ENCODE results near the gene NLRP8. TPM values are rescaled to one million over a fixed set of nuclear protein-coding genes. Genes with fewer than 3 reads are reported as not detected.
"Not testable (repeated sequence)": the region's sequence is repeated elsewhere in the genome, so short reads cannot be mapped to it uniquely, and the experiment has no call there.

NLRP8 gene
- total RNA-seq, 1 donor from 2014 or later, result not detected

DNA sequence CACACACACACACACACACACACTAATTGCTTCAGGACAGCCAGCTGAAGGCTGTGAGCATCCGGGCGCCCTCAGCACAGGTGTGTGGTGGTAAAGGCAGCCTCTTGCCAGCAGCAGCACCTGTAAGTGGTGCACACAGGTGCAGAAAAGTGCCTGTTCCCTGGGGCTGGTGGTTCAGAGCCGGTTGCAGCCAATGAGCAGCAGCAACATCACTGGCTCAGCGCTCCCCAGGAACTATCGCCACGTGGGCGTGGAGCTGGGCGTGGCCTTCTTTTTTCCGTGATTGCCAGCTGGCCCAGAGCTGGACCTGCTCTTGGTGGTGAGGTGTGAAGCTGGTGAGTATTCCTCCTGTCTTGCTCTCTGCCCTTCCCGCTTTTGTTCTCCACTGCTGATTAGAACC, 38.9 kb downstream of the NLRP8 start, which contains the start of gene NLRP5:
NLRP5 (plus strand) TSS at position 289 of the 400 bp plus-strand sequence.
- Mint-ChIP-seq H3K36me3 (ENCODE audit: unreplicated experiment) (no peaks in the 10 kb centered on the region), H3K9me3 (ENCODE audit: unreplicated experiment) (peaks cover 41% of the 10 kb centered on the region), H3K4me3 (ENCODE audit: unreplicated experiment) (no peak within 1 kb of the TSS), H3K27me3 (ENCODE audit: unreplicated experiment) (no peaks in the 10 kb centered on the region), H3K4me1 (ENCODE audit: unreplicated experiment) (no peaks in the 10 kb centered on the region), H3K27ac (ENCODE audit: unreplicated experiment) (no peak within 1 kb of the TSS)
- no peak for DNase-seq (ENCODE audit: extremely low spot score, unreplicated experiment)
- TF ChIP-seq, protein P1, sequence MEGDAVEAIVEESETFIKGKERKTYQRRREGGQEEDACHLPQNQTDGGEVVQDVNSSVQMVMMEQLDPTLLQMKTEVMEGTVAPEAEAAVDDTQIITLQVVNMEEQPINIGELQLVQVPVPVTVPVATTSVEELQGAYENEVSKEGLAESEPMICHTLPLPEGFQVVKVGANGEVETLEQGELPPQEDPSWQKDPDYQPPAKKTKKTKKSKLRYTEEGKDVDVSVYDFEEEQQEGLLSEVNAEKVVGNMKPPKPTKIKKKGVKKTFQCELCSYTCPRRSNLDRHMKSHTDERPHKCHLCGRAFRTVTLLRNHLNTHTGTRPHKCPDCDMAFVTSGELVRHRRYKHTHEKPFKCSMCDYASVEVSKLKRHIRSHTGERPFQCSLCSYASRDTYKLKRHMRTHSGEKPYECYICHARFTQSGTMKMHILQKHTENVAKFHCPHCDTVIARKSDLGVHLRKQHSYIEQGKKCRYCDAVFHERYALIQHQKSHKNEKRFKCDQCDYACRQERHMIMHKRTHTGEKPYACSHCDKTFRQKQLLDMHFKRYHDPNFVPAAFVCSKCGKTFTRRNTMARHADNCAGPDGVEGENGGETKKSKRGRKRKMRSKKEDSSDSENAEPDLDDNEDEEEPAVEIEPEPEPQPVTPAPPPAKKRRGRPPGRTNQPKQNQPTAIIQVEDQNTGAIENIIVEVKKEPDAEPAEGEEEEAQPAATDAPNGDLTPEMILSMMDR (IDR thresholded peaks at IDR 0.05), result no peak

DNA sequence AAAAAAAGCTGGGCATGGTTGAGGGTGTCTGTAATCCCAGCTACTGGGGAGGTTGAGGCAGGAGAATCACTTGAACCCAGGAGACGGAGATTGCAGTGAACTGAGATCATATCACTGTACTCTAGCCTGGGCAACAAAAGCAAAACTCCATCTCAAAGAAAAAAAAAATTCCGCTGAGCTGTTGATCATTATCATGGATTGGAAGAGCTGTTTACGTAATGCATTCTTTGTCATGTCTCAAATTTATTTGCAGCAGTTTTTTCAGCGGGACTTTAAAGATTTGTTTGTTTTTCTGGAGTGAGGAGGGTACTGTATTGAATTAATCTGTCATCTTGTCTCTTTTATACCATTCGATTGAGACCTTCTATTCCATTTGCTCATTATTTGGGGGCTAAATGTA, 43.2 kb downstream of the NLRP8 start:
- DNase-seq (ENCODE audit: extremely low spot score, unreplicated experiment), result no peak
- TF ChIP-seq, protein P1 (IDR thresholded peaks at IDR 0.05), result no peak
- H3K36me3 Mint-ChIP-seq (ENCODE audit: unreplicated experiment), result no peaks in the 10 kb centered on the region
- H3K27me3 Mint-ChIP-seq (ENCODE audit: unreplicated experiment), result no peaks in the 10 kb centered on the region
- H3K4me1 Mint-ChIP-seq (ENCODE audit: unreplicated experiment), result no peaks in the 10 kb centered on the region
- H3K9me3 Mint-ChIP-seq (ENCODE audit: unreplicated experiment), result peaks cover 51% of the 10 kb centered on the region
- H3K27ac Mint-ChIP-seq (ENCODE audit: unreplicated experiment), result no peak overlapping the region
- H3K4me3 Mint-ChIP-seq (ENCODE audit: unreplicated experiment), result no peak overlapping the region

DNA sequence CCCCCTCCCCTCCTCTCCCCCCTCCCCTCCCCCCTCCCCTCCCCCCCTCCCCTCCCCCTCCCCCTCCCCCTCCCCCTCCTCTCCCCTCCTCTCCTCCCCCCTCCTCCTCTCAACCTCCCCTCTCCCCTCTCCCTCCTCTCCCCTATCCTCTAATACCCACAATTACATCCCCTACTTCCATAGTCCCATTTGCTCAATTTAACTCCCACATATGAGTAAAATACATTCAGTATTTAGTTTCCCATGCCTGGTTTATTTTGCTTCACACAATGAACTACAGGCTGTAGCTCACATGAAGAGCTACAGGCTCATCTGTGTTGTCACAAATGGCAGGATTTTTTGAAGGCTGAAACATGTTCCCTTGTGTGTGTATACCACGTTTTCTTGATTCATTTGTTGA, 45.9 kb downstream of the NLRP8 start:
- no peak for DNase-seq (ENCODE audit: extremely low spot score, unreplicated experiment)
- H3K27me3 Mint-ChIP-seq (ENCODE audit: unreplicated experiment), result no peaks in the 10 kb centered on the region
- H3K9me3 Mint-ChIP-seq (ENCODE audit: unreplicated experiment), result peaks cover 38% of the 10 kb centered on the region
- no peaks in the 10 kb centered on the region for H3K4me1 Mint-ChIP-seq (ENCODE audit: unreplicated experiment)
- TF ChIP-seq, protein P1 (IDR thresholded peaks at IDR 0.05), result no peak
- H3K4me3 Mint-ChIP-seq (ENCODE audit: unreplicated experiment), result no peak overlapping the region
- no peaks in the 10 kb centered on the region for H3K36me3 Mint-ChIP-seq (ENCODE audit: unreplicated experiment)
- H3K27ac Mint-ChIP-seq (ENCODE audit: unreplicated experiment), result no peak overlapping the region

DNA sequence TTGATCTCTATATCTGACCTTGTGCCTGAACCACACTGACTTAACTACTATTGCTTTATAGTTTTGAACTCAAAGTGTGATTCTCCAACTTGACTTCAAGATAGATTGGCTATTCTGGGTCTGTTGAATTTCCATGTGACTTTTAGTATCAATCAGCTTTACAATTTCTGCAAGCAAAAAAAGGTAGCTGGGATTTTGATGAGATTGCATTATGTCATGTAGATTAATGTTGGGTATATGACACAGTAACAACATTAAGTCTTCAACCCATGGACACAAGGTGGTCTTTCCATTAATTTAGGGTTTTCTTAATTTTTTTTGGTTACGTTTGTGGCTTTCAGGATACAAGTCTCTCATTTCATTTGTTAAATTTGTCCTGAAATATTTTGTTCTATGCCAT, 67.1 kb downstream of the NLRP8 start:
- Mint-ChIP-seq H3K9me3 (ENCODE audit: unreplicated experiment) (peaks cover 44% of the 10 kb centered on the region), H3K27me3 (ENCODE audit: unreplicated experiment) (no peaks in the 10 kb centered on the region), H3K4me3 (ENCODE audit: unreplicated experiment) (no peak overlapping the region), H3K4me1 (ENCODE audit: unreplicated experiment) (no peaks in the 10 kb centered on the region), H3K36me3 (ENCODE audit: unreplicated experiment) (no peaks in the 10 kb centered on the region), H3K27ac (ENCODE audit: unreplicated experiment) (no peak overlapping the region)
- TF ChIP-seq, protein P1 (IDR thresholded peaks at IDR 0.05), result no peak
- no peak for DNase-seq (ENCODE audit: extremely low spot score, unreplicated experiment)

DNA sequence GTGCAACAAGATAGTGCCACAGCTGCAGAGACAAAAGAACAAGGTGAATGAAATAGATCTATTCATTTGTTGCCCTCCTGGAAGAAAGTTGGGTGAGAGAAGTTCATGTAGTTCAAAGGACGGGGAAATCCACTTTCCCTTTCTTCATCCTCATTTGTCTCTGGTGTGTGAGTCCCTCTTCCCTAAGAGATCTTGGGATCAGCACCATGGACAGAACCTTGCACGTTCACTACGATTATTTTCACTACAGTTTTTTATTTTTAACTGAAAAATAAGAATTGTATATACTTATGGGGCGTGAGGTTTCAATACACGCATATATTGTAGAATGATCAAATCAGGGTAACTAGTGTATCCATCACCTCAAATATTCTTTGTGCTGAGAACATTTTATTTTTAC, 68.1 kb downstream of the NLRP8 start:
- Mint-ChIP-seq H3K4me1 (ENCODE audit: unreplicated experiment) (no peaks in the 10 kb centered on the region), H3K27ac (ENCODE audit: unreplicated experiment) (no peak overlapping the region), H3K27me3 (ENCODE audit: unreplicated experiment) (no peaks in the 10 kb centered on the region), H3K36me3 (ENCODE audit: unreplicated experiment) (no peaks in the 10 kb centered on the region), H3K9me3 (ENCODE audit: unreplicated experiment) (peaks cover 39% of the 10 kb centered on the region), H3K4me3 (ENCODE audit: unreplicated experiment) (no peak overlapping the region)
- no peak for DNase-seq (ENCODE audit: extremely low spot score, unreplicated experiment)
- TF ChIP-seq, protein P1 (IDR thresholded peaks at IDR 0.05), result no peak

DNA sequence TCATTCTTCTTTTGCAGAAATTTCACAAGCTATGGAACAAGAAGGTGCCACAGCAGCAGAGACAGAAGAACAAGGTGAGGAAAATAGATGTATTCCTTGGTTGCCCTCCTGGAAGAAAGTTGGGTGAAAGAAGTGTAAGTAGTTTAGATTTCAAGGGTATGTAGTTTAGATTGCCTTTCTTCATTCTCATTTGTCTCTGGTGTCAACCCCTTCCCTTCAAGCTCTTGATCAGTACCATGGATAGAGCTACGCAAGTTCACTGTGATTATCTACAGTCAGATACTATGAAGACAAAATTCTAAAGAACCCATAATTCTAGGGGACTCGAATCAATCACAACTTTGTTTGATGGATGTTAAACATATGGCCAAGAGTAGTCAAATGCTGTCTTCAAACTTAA, 71.7 kb downstream of the NLRP8 start:
- not testable (repeated sequence) for H3K27ac Mint-ChIP-seq (ENCODE audit: unreplicated experiment); H3K36me3 Mint-ChIP-seq (ENCODE audit: unreplicated experiment); H3K27me3 Mint-ChIP-seq (ENCODE audit: unreplicated experiment); H3K4me3 Mint-ChIP-seq (ENCODE audit: unreplicated experiment); DNase-seq (ENCODE audit: extremely low spot score, unreplicated experiment); H3K4me1 Mint-ChIP-seq (ENCODE audit: unreplicated experiment)
- H3K9me3 Mint-ChIP-seq (ENCODE audit: unreplicated experiment), result peaks cover 40% of the 10 kb centered on the region

DNA sequence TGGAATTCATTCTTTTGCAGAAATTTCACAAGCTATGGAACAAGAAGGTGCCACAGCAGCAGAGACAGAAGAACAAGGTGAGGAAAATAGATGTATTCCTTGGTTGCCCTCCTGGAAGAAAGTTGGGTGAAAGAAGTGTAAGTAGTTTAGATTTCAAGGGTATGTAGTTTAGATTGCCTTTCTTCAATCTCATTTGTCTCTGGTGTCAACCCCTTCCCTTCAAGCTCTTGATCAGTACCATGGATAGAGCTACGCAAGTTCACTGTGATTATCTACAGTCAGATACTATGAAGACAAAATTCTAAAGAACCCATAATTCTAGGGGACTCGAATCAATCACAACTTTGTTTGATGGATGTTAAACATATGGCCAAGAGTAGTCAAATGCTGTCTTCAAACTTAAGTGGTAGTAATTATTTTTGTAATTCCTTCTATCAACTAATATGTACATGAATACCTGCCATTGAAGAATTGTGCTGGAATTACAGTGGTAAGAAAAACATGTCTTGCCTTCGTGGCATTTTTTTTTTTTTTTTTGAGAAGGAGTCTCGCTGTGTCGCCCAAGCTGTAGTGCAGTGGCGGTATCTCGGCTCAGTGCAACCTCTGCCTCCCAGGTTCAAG, 72.8 kb downstream of the NLRP8 start:
- not testable (repeated sequence) for H3K27ac Mint-ChIP-seq (ENCODE audit: unreplicated experiment); H3K27me3 Mint-ChIP-seq (ENCODE audit: unreplicated experiment); H3K4me1 Mint-ChIP-seq (ENCODE audit: unreplicated experiment); DNase-seq (ENCODE audit: extremely low spot score, unreplicated experiment); H3K4me3 Mint-ChIP-seq (ENCODE audit: unreplicated experiment); H3K36me3 Mint-ChIP-seq (ENCODE audit: unreplicated experiment)
- H3K9me3 Mint-ChIP-seq (ENCODE audit: unreplicated experiment), result peaks cover 43% of the 10 kb centered on the region
